Activated CD4-positive, alpha-beta T cell treated with anti-CD3 and anti-CD28 coated beads, Interleukin-2, amount 50 U/mL, for 4 hours (primary cell): Measurements from ENCODE around the gene HOXD4.
A peak's percentile ranks its signal among the peaks of the same experiment; 100 is the strongest.

Experiments used
- DNase-seq, 2 experiments: peaks; one replicate each; pipeline ENCODE4 v3.0.0-alpha.2; 2020

The HOXD4 gene

DNA sequence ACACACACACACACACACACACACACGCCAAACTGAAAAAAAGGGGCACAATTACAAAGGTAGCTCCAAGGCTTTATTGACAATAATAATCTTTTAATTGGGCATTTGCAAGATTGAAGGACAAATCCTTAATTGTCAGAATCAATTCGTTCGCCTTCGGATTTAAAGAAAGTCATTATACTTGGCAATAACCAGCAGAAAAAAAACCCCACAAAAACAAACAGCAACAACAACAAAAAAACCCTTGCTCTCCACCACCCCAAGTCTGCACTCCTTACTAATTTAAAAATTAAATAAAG, 23.6 kb upstream of the HOXD4 start:
- DNase-seq: no peak

- DNase-seq: no peak
Measured at GRCh38 chr2:176128172-176128981, 23.0 kb upstream of the HOXD4 start.

DNA sequence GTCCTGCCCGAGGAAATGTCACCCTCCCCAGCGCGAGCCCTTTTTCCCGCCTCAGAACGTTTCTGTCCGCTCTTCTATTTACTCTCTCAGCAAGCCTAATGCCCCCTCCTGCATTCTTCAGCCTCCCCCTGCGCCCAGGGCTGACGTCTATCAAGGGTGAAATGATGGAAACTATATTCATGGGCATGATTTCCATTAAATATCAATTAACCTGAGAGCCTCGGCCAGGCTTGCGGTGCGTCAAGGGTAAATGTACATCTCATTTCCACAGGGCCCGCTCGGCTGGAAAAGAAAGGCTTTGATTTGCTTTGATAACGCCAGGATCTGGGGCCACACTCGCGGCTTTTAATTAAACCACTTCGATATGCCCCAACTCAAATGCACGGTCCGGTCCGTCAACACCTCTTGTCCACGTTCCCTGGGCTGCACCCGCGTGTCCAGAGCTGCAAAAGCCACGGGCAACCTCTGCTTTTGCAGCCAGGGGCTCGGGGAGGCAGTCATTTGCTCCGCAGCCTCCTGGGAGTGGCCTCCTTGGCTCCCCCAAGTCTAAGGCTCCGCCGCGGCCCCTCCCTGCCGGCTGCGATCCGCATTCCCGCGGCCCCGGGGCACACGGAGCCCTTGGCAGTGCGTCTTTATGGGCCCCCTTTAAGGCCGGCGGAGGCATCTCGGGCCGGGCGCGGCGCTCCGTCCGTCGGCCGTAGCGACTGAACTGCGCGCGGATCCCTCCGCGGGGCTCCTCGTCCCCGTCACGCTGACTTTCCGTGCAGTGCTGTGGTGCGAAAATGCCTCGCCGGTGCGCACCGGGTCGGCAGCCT, 22.2 kb upstream of the HOXD4 start, which contains the start of gene HOXD8:
Gene HOXD8, plus strand, starts transcription at position 724 of the 815 bp plus-strand sequence. CDS start 662 bp downstream, outside the sequence.
- no peak for DNase-seq

- no peak for DNase-seq
Measured at GRCh38 chr2:176129813-176130146, 21.6 kb upstream of the HOXD4 start.

- no peak for DNase-seq
Measured at GRCh38 chr2:176130147-176130956, 21.0 kb upstream of the HOXD4 start.

- no peak for DNase-seq
Measured at GRCh38 chr2:176130957-176131847, 20.1 kb upstream of the HOXD4 start.

DNA sequence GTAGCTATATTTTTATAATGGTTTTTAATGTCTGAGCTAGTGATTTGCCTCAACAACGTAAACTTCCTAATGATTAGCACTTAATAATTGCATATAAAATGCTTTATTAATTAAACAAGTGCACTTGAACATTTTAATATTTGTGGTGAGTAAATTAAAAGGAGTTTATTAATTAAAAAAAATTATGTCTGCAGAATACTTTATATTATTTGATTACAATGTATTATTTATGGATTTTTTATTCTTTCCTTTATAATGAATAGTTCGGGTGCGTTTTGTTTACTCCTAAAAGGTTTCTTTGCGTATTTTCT, 19.5 kb upstream of the HOXD4 start:
- no peak for DNase-seq

- DNase-seq: no peak
Measured at GRCh38 chr2:176132205-176133171, 18.9 kb upstream of the HOXD4 start.

DNA sequence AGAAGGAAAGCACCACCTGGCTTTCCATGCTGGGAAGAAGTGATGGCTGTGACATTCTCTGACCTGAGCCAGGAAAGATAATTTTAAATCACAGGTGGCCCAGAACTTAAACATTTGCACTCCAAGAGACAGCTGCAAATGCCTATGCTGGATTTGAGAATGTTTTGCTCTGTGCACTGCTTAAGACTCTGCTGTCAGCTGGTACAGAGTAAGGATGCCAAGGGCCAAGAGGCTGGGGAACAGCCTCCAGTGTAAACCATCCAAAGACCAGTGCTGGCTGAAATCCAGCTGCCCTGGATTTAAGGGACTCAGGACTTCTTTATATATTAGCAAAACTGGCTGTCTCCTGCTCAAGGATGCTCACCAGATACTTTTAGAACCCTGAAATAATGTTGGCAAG, 18.0 kb upstream of the HOXD4 start:
- no peak for DNase-seq

DNA sequence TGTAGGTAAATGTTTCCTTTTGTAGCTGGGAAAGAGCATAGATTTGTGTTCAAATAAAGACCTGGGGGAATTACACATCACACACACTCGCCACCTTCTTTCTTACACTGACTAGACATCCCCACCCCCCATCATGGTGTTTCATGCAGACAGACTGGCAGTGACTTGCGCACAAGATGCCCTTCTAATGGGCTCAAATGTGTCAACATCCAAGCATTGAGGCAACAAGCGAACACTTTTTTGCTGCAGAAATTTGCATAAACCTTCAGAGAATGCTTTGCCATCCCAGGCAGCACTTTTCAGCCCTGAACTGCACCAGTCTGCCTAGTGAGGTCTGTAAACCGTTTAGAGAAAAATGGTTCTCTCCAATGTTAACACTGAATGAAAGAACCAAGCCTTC, 17.3 kb upstream of the HOXD4 start:
- DNase-seq: no peak

DNA sequence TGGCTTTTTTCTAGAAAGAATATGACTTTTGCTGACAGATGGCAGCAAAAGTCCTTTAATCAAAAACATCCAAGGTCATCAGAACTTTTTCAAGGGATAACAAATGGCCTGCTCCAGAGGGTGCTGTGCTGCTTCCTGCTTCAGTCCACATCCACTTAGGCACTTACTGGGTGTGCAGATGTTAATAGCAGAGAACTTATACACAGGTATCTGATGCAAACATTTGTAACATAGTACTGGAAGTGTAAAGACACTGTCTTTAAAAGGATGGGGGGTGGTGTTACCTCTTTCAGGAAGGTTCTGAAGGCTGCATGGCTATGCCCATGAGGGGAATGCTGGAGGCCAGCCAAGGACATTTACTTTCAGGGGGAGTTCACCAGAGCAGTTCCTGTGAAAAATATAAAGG, 16.3 kb upstream of the HOXD4 start:
- no peak for DNase-seq

- no peak for DNase-seq
Measured at GRCh38 chr2:176136374-176137251, 14.7 kb upstream of the HOXD4 start.

GRCh38 chr2:176137252-176137580, 14.1 kb upstream of the HOXD4 start:
- no peak for DNase-seq

DNA sequence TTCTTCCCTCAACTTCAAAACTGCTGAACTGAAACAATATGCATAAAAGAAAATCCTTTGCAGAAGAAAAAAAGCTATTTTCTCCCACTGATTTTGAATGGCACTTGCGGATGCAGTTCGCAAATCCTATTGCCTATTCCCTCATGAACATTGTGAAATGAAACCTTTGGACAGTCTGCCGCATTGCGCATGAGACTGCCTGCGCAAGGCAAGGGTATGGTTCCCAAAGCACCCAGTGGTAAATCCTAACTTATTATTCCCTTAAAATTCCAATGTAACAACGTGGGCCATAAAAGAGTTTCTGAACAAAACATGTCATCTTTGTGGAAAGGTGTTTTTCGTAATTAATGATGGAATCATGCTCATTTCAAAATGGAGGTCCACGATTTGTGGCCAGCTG, 13.4 kb upstream of the HOXD4 start:
- no peak for DNase-seq

- no peak for DNase-seq
Measured at GRCh38 chr2:176138526-176138922, 12.8 kb upstream of the HOXD4 start.

DNA sequence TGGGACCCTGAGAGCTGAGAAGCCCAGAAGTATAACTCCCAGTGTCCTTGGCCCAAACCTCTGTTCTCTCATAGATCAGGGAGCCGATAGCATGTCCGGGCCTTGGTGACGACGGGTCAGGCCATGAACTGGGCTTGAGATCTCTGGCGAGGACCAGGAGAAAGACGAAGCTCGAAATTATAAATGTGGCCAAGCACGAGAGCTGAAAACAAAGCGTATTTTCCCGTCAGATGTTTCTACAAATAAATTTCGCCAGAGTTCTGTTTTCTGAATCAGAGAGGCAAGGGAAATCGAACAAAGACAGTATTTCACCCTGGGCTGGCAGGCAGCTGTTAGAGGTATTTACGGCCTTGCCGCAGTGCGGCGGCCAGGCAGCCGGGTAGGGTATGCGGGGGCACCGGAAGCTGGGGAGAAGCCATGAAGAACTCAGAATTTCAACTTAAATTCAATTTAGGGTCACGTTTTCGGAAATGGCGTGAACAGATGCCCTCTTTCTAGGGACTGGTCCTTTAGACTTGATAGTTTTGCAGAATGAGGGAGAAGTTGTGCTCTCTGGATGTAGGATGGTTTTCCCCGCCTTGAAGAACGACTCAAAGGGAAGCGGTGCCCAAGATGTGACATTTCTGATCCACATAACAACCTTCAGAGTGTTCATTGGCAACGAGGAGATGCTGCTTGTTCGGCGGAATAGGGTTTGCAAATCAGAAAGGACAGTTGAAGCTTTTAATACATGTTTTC, 12.3 kb upstream of the HOXD4 start:
- DNase-seq: no peak

- no peak for DNase-seq
Measured at GRCh38 chr2:176139661-176140512, 11.5 kb upstream of the HOXD4 start.

- DNase-seq: peak; percentile 24 to 34
Measured at GRCh38 chr2:176140513-176141317, 10.6 kb upstream of the HOXD4 start.
